Activated naive CD4-positive, alpha-beta T cell treated with anti-CD3 and anti-CD28 coated beads, Interleukin-2, amount 50 U/mL, for 72 hours (primary cell): ENCODE results near the gene FPR3. TPM values are rescaled to one million over a fixed set of nuclear protein-coding genes. Genes with fewer than 3 reads are reported as not detected.
"Not testable (repeated sequence)": the region's sequence is repeated elsewhere in the genome, so short reads cannot be mapped to it uniquely, and the experiment has no call there.

Source experiments
- ATAC-seq, 2 donors: fragments of 150-1000 bp; cut with Tn5 transposase; 2 replicates each; pipeline ENCODE4 v1.10.0; 2021; ENCODE audit warnings: mild to moderate bottlenecking in 2 of 2, moderate library complexity in 2 of 2
- DNase-seq, 2 donors: peaks; one replicate each; pipeline ENCODE4 v3.0.0; 2021 to 2022; ENCODE audit warnings: low spot score in 2 of 2
- H3K27ac Mint-ChIP-seq, 2 donors: one replicate each; pipeline ENCODE4 v1.8.0; 2022; ENCODE audit warnings: mild to moderate bottlenecking in 2 of 2, mixed read lengths in 2 of 2
- H3K36me3 Mint-ChIP-seq, 2 donors: one replicate each; pipeline ENCODE4 v1.8.0; 2022; ENCODE audit warnings: mixed read lengths in 2 of 2
- H3K9me3 Mint-ChIP-seq, 2 donors: one replicate each; pipeline ENCODE4 v1.8.0; 2022; ENCODE audit warnings: mixed read lengths in 2 of 2
- total RNA-seq, 2 donors: library from RNA; stranded (reverse); gene quantifications; one replicate each; pipeline ENCODE4 v1.2.3, GENCODE V29; 2022

FPR3 gene
- total RNA-seq, 2 donors from 2014 or later, result not detected

DNA sequence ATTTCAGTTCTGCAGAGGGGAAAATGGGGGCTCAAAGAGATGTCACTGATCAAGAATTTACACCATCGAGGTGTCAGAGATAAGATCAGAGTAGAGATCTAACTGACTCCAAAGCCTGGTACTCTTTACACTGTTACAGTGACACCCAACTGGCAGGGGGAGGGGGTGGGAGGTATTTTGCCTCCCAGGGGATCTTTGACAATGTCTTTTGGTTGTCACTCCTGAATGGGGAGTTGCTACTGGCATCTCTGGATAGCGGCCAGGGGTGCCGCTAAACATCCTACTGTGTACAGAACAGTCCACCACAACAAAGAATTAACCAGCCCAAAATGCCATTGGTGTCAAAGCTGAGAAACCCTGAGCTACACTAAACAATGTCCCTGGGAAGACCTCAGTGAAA, 3.1 kb downstream of the FPR3 start:
- peaks cover 9% of the 10 kb centered on the region in 2 donors for H3K36me3 Mint-ChIP-seq
- peaks cover 4 to 20% of the 10 kb centered on the region in 2 donors for H3K9me3 Mint-ChIP-seq
- no peak for ATAC-seq
- H3K27ac Mint-ChIP-seq, result no peak overlapping the region
- no peak for DNase-seq

DNA sequence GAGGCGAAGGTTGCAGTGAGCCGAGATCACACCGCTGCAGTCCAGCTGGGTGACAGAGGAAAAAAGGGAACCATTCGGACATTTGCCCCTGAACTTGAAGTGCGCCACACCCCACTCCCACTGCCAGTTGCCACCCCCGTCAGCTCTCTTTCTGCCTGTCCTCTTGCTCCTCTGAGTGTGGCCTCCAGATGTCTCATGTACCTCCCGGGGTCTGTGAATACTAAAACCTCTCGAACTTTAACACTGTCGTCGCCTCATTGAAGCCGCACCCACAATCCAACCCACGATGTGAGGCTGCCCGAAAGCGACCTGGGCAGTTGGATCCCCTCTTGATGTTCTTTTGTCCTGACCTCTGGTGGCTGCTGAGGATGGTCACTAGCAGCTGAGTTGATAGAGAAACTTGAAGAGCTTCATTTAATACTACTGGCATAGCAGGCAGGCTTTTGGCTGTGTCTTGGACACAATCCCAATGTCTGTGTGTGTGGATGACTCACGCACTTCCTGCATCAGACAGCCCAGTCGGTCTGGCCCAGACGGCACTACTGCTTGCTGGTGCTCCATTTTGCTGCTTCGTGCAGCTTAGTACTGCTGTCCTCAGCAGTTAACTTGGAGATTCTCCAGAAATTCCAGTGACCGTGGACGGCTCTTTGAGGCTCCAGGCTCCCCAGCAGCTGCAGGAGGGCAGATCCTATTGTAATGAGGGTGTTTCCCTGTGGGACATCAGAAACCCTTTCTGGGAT, 4.2 kb downstream of the FPR3 start:
- peaks cover 9% of the 10 kb centered on the region in 2 donors for H3K36me3 Mint-ChIP-seq
- no peak for ATAC-seq
- H3K27ac Mint-ChIP-seq, result no peak overlapping the region
- H3K9me3 Mint-ChIP-seq, result peaks cover 7 to 25% of the 10 kb centered on the region in 2 donors
- DNase-seq, result no peak

DNA sequence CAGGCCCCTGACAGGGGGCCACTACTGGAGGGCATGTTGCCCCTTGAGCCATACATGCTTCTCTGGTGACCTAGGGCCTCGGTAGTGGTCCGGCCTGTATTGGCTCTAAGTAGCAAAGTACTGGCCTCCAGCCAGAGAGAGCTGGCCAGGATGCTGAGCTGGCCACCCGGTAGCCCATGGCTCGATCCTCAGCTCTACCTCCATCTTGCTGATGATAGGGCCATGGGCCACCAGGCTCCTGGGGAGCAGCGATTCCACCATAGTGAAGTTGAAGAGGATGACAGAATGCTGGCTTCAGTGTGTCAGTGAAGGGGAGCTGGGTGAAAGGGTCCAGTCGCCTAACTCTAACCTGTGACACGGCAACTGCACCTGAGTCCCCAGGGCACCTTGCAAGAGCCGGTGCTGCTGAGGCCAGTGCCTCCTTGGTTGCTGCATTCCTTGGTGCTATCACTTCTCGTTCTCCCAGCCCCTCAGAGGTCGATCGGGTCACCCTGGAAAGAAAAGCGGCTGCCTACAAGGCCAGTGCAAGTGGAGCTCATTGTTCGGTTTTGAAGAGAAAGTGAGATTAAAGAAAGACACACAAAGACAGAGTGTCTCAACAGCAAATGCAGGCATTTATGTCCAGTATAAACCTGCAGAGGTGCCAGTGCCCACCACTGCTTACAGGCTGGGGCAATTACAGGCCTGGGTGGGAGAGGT, 5.0 kb downstream of the FPR3 start:
- no peak for ATAC-seq
- Mint-ChIP-seq H3K9me3 (peaks cover 10 to 30% of the 10 kb centered on the region in 2 donors), H3K27ac (no peak overlapping the region), H3K36me3 (peaks cover 9% of the 10 kb centered on the region in 2 donors)
- no peak for DNase-seq

DNA sequence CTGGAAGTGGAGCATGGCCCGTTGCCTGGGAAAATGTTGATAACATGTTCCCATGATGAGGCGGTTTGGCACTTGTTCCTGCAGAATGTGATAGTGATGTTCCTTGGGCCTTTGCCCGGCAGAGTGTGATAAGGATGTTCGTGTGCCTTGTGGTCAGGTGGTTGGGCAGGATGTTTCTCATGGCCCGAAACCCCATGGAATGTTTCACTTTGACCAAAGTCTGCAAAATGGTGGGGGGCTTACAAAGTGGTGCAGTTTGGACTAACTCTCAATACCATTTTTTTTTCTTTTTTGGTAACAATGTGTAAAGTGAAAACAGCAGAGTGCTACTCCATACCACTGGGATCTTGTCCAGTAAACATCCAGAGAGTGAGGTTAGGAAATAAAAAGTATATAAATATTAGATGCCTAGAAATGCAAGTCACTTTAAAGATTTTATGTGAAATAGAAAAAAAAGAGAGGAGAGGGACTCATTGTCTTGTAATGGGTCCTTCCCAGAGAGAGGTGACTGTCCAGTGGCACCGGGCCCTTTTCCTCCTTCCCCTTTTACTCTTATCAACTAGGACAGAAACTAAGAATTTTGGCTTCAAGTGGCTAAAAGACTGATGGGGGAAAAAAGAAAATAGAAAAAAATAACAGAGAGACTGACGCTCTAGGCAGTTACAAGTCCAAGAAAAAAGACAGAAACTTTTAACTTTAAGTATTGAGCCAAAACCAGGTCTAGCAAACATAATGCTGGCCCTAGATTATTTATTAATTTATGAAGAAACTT, 5.7 kb downstream of the FPR3 start:
- no peak for DNase-seq
- H3K27ac Mint-ChIP-seq, result no peak overlapping the region
- H3K9me3 Mint-ChIP-seq, result peaks cover 10 to 30% of the 10 kb centered on the region in 2 donors
- no peak for ATAC-seq
- peaks cover 9% of the 10 kb centered on the region in 2 donors for H3K36me3 Mint-ChIP-seq

DNA sequence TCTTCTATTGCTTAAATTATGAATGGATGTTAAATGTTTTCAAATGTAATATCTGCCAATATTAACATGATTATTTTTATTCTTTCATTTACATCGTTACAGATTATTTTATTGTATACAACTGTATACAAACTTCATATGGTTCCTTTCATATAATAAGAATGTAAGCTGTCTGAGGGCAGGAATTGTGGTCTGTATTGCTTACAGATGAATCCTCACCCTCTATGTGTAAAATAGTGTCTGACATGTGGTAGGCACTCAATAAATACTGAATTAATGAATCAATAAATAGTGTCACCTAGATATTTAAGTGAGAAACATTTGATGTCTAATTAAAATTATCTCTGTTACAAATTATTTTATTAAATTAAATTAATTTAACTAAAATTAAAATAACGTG, 7.8 kb downstream of the FPR3 start:
- Mint-ChIP-seq H3K27ac (no peak overlapping the region), H3K36me3 (peaks cover 9% of the 10 kb centered on the region in 2 donors), H3K9me3 (peaks cover 7 to 25% of the 10 kb centered on the region in 2 donors)
- ATAC-seq (no peak), DNase-seq (no peak)

DNA sequence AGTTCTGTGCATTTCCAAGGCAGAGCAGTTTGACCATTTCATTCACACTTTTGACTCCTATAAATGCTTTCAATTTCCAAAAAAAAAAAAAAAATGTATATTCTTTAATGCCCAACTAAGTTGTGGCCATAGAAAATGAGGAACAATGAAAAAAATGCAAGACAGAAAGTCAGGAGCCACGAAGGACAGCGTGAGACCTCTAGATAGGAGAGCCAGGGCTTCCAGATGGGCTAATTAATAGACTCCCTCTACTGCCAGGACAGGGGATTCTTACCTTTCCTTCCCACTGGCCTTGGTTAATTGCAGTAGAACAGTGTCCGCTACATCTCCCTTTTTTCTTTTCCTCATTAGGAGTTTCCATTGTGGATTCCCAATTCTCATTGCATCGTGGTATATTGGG, 8.6 kb downstream of the FPR3 start:
- Mint-ChIP-seq H3K27ac (no peak overlapping the region), H3K9me3 (peaks cover 7 to 28% of the 10 kb centered on the region in 2 donors), H3K36me3 (peaks cover 9% of the 10 kb centered on the region in 2 donors)
- DNase-seq (no peak), ATAC-seq (no peak)

DNA sequence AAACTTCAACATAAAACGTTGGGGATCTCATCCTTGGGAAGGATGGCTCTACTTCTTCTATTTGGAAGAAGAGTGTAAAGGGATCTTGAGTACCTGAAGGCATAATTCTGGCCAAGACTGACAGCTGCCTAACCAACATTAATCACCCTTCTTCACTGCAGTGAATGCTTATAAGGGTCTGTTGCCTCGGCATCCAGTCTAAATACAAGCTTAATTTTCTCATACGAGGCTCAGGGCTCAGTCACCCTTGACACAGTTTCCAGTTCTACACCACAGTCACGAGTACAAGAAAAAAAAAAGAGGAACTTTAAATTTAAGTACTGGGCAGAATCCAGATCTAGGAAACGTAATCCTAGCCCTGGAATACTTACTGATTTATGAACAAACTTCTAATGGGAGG, 9.0 kb downstream of the FPR3 start:
- H3K36me3 Mint-ChIP-seq, result peaks cover 9% of the 10 kb centered on the region in 2 donors
- peaks cover 7 to 28% of the 10 kb centered on the region in 2 donors for H3K9me3 Mint-ChIP-seq
- no peak for DNase-seq
- ATAC-seq, result no peak
- H3K27ac Mint-ChIP-seq, result no peak overlapping the region

DNA sequence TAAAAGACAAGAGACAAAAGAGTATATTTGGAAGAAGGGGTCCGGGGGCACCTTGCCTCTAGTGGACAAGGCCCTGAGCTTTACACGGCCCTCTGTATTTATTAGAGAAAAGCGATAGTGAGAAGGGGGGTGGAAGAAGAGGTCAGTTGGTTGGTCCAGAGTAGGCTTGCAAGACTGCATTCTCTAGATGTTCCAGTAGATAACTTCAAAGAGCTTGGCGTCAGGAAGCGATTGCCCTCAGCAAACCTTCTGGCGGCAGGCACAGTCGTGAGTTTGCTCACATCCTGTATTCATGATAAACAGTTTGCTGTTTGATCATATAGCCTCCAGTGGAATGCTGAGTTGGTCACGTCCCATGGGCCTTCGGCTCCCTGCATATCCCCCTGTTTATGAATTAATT, 9.8 kb downstream of the FPR3 start:
- ATAC-seq, H3K36me3 Mint-ChIP-seq, DNase-seq, H3K27ac Mint-ChIP-seq: not testable (repeated sequence)
- peaks cover 7 to 27% of the 10 kb centered on the region in 2 donors for H3K9me3 Mint-ChIP-seq

DNA sequence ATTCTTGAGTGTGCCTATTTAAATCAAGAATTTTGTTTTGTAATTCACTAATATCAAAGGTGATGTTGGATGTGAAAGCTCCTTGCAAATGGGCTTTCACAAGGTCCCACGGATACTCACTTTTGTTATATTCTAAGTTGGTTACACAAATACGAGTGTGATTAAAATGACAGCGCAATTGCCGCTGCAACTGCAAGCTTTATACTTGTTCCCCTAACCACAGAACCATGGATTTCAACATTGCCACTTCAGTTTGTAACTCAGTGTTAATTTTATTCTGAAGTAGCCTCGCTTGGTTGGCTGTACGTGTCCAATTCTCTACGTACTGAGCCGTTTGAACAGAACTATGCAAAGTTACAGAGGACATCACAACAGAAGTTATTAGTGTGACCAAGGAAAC, 10.4 kb downstream of the FPR3 start:
- peaks cover 9 to 21% of the 10 kb centered on the region in 2 donors for H3K9me3 Mint-ChIP-seq
- H3K36me3 Mint-ChIP-seq, ATAC-seq, H3K27ac Mint-ChIP-seq, DNase-seq: not testable (repeated sequence)

DNA sequence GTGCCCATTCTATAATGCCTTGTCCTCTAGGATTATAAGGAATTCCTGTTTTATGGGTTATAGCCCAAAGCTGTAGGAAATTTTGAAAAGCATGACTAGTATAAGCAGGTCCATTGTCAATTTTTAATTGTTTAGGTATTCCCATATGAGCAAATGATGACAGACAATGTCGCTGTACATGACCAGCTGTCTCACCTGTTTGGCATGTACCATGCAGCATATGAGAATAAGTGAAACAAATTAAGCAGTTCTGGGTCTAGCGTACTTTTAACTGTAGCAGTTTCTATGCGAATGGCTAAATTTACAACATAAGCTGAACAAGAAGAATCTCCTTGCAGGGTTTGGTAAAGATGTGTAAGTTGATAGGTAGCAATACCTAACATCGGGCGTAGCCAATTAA, 11.6 kb downstream of the FPR3 start:
- DNase-seq, ATAC-seq: not testable (repeated sequence)
- peaks cover 5 to 12% of the 10 kb centered on the region in 2 donors for H3K36me3 Mint-ChIP-seq
- peak overlapping the region in 1 of 2 donors; percentile 10 for H3K27ac Mint-ChIP-seq
- H3K9me3 Mint-ChIP-seq, result peaks cover 15 to 26% of the 10 kb centered on the region in 2 donors

DNA sequence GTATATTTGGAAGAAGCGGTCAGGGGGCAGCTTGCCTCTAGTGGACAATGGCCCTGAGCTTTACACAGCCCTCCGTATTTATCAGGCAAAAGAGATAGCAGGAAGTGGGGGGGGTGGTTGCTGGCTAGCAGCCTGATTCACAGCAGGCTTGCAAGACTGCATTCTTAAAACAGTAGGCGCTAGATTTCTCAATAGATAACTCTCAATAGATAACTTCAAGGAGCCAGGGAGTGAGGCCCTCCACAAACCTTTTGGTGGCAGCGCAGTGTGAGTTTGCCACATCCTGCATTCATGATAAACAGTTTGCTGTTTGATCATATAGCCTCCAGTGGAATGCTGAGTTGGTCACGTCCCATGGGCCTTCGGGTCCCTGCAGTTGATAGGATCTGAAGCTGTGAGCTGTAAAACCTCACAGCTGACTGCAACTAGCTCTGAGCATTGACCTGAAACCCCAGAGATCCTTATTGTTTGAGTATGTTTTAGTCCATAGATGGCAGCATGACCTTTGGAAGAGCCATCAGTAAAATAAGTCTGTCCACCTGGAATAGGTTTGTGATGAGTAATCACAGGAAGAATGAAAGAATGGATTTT, 12.2 kb downstream of the FPR3 start:
- H3K9me3 Mint-ChIP-seq, result peaks cover 16 to 27% of the 10 kb centered on the region in 2 donors
- H3K36me3 Mint-ChIP-seq, result peaks cover 6 to 12% of the 10 kb centered on the region in 2 donors
- DNase-seq (no peak), ATAC-seq (no peak)
- peak overlapping the region in 1 of 2 donors; percentile 10 for H3K27ac Mint-ChIP-seq

DNA sequence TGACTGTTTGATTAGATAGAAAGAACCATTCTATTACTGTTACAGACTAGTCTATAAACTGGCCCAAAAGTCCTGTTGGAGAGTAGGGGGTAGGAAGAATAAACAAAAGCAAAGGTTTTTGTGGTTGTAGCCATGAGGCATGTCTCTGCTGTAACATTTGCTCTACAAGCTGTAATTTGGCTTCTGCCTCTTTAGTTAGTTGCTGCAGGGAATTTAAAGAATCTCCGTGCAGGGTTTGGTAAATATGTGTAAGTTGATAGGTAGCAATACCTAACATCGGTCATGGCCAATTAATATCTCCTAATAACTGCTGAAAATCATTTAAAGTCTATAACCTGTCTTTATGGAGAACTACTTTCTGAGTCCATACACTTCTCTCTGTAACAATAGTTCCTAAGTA, 13.0 kb downstream of the FPR3 start:
- no peak for DNase-seq
- peaks cover 16 to 27% of the 10 kb centered on the region in 2 donors for H3K9me3 Mint-ChIP-seq
- ATAC-seq, result no peak
- no peak overlapping the region for H3K27ac Mint-ChIP-seq
- peaks cover 6 to 12% of the 10 kb centered on the region in 2 donors for H3K36me3 Mint-ChIP-seq

DNA sequence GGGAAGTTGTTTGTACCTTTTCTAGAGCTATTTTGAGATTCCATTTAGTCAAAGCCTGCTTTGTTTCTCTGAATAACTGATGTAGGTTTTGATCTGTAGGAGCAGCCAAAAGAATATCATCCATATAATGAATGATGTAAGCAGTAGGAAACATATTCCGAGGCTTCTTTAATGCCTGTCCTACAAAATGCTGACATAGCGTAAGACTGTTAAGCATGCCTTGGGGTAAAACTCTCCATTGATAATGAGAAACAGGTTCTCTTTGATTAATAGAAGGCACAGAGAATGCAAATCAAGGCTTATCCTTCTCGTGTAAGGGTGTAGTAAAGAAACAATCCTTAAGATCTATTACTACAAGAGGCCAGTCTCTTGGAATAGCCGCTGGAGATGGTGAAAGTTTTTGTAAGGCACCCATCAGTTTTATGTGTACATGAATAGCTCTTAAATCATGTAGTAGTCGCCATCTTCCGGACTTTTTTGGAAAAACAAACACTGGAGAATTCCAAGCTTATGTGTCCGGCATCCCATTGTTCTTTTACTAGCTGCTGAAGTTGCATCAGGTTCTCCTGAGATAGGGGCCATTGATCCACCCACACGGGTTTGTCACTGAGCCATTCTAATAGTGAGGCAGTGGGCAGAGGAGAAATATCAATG, 13.5 kb downstream of the FPR3 start:
- no peak for DNase-seq
- H3K27ac Mint-ChIP-seq, result no peak overlapping the region
- peaks cover 6 to 12% of the 10 kb centered on the region in 2 donors for H3K36me3 Mint-ChIP-seq
- no peak for ATAC-seq
- H3K9me3 Mint-ChIP-seq, result peaks cover 13 to 23% of the 10 kb centered on the region in 2 donors

DNA sequence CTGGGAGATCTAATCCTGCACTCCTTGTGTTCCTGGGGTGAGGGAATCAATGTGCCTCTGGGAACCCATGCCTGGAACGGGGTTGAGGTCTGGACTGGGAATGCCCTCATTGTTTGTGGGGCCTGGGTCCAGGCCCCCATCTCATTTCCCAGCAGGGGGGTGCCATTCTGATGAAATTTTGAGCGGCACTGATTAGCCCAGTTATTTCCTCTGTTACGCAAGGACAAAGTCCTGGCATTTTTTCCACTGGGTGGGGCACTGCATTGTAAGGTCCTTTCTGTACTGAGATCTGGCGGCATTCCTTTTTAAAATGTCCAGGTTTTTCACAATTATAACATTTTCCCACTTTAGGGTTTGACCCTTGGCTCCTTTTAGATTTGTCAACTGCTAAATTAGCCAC, 14.8 kb downstream of the FPR3 start:
- ATAC-seq (no peak), DNase-seq (no peak)
- peaks cover 12 to 19% of the 10 kb centered on the region in 2 donors for H3K36me3 Mint-ChIP-seq
- H3K27ac Mint-ChIP-seq, result no peak overlapping the region
- peaks cover 15 to 23% of the 10 kb centered on the region in 2 donors for H3K9me3 Mint-ChIP-seq

DNA sequence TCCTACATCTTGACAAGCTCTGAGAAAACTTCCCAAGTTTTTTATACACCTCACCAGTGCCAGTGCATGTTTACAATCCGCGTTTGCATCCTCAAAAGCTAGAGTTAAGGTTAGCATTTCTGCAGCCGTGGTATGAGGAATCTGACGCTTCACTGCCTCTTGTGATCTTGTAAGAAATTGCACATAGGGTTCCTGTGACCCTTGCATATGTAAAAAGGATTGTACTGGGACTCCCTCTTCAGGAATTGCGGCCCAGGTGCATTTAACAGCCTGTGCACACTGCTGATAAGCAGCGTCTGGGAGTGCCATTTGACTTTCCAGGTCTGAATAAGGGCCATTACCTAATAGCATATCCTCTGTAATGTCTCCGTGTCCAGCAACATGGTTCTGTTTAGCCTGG, 15.3 kb downstream of the FPR3 start:
- no peak for ATAC-seq
- H3K36me3 Mint-ChIP-seq, result peaks cover 12 to 19% of the 10 kb centered on the region in 2 donors
- no peak for DNase-seq
- H3K27ac Mint-ChIP-seq, result no peak overlapping the region
- peaks cover 15 to 22% of the 10 kb centered on the region in 2 donors for H3K9me3 Mint-ChIP-seq

DNA sequence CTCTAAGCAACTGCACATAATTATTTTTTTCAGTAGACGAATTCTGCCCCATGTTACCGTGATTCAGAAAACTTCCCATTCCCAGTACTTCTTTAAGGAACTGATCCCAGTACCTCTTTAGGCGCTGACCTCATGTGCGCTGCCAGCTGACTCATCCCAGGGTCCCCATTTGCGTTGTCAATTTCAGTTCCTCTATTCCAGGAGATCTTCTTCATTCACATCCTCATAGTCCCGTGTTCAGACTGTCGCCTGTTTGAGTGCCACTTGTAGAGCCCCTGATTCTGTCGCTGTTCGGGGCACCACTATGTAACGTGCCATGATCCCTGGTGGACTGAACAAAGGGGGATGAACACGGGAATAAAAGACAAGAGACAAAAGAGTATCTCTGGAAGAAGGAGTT, 16.4 kb downstream of the FPR3 start:
- H3K27ac Mint-ChIP-seq, result no peak overlapping the region
- peaks cover 15 to 22% of the 10 kb centered on the region in 2 donors for H3K9me3 Mint-ChIP-seq
- ATAC-seq (no peak), DNase-seq (no peak)
- H3K36me3 Mint-ChIP-seq, result peaks cover 12 to 19% of the 10 kb centered on the region in 2 donors
